IMR-90 (cell line): ENCODE results near the gene EIF6. TPM values are rescaled to one million over a fixed set of nuclear protein-coding genes. Genes with fewer than 3 reads are reported as not detected.
A peak's percentile ranks its signal among the peaks of the same experiment; 100 is the strongest.

Experiments used
- ATAC-seq: fragments of 200-7000 bp; cut with Tn5 transposase; 2 replicates; pipeline ENCODE4 v1.9.1; 2020; ENCODE audit warnings: low read depth, mild to moderate bottlenecking, moderate library complexity
- BruUV-seq: library from RNA; stranded (reverse); fragments of 400-500 nt; replicated peaks from 2 replicates; lab custom pipeline; 2021; lab: Mats Ljungman, UMichigan
- CTCF ChIA-PET: fragments of 300-600 bp; formaldehyde crosslinking; extraction: SDS; loops from one replicate; lab custom pipeline; 2021; ENCODE audit warnings: antibody characterized with exemption; lab: Yijun Ruan, JAX
- POLR2A ChIA-PET: fragments of 300-600 bp; sonication (Branson Sonifier 250); formaldehyde crosslinking; loops from one replicate; lab custom pipeline; 2022; ENCODE audit warnings: antibody characterized with exemption; ENCODE audit not compliant: unreplicated experiment; lab: Charles Lee
- DNase-seq: peaks from one replicate; pipeline ENCODE4 v3.0.0; 2013
- H2AFZ ChIP-seq: replicated peaks from 2 replicates; pipeline ENCODE3; 2013; ENCODE audit warnings: low read length, mild to moderate bottlenecking; ENCODE audit not compliant: poor library complexity
- H2AK5ac ChIP-seq: 2 replicates; pipeline ENCODE4 v1.6.1; 2013; ENCODE audit warnings: low read depth, low read length, inconsistent platforms
- H2AK9ac ChIP-seq: replicated peaks from 2 replicates; pipeline ENCODE3; 2013; ENCODE audit warnings: mild to moderate bottlenecking, low read depth, low read length, moderate library complexity; ENCODE audit not compliant: poor library complexity
- H2BK120ac ChIP-seq: 2 replicates; pipeline ENCODE4 v1.6.1; 2013; ENCODE audit warnings: low read depth, low read length, inconsistent platforms
- H2BK15ac ChIP-seq: 3 replicates; pipeline ENCODE4 v1.6.1; 2013; ENCODE audit warnings: low read depth, low read length, inconsistent platforms
- H2BK20ac ChIP-seq: 2 replicates; pipeline ENCODE4 v1.6.1; 2013; ENCODE audit warnings: low read depth, mild to moderate bottlenecking, inconsistent platforms, low read length, moderate library complexity
- H2BK5ac ChIP-seq: 2 replicates; pipeline ENCODE4 v1.6.1; 2013; ENCODE audit warnings: mild to moderate bottlenecking, low read depth, low read length, inconsistent platforms; ENCODE audit not compliant: poor library complexity, severe bottlenecking
- H3K14ac ChIP-seq: replicated peaks from 2 replicates; pipeline ENCODE4 v1.6.1; 2013; ENCODE audit warnings: low read depth, low read length, inconsistent platforms
- H3K18ac ChIP-seq: 2 replicates; pipeline ENCODE4 v1.6.1; 2013; ENCODE audit warnings: low read depth, low read length, control low read depth
- H3K23ac ChIP-seq: 2 replicates; pipeline ENCODE4 v1.6.1; 2013; ENCODE audit warnings: low read depth, low read length, inconsistent platforms
- H3K27ac ChIP-seq: 2 replicates; pipeline ENCODE4 v1.5.1; 2013; ENCODE audit warnings: mild to moderate bottlenecking, control low read depth, low read length; ENCODE audit not compliant: insufficient read depth
- H3K27me3 ChIP-seq: 2 replicates; pipeline ENCODE4 v1.6.1; 2013; ENCODE audit warnings: low read length; ENCODE audit not compliant: control insufficient read depth, insufficient read depth
- H3K36me3 ChIP-seq: 2 replicates; pipeline ENCODE4 v1.6.1; 2013; ENCODE audit warnings: low read length, mixed read lengths; ENCODE audit not compliant: control insufficient read depth, insufficient read depth
- H3K4ac ChIP-seq: 2 replicates; pipeline ENCODE4 v1.6.1; 2013; ENCODE audit warnings: low read depth, low read length, inconsistent platforms
- H3K4me1 ChIP-seq: 2 replicates; pipeline ENCODE4 v1.6.1; 2013; ENCODE audit warnings: low read length, mixed read lengths; ENCODE audit not compliant: control insufficient read depth, insufficient read depth
- H3K4me2 ChIP-seq: 2 replicates; pipeline ENCODE4 v1.6.1; 2013; ENCODE audit warnings: low read depth, mild to moderate bottlenecking, control low read depth, low read length, moderate library complexity
- H3K4me3 ChIP-seq: 2 replicates; pipeline ENCODE4 v1.5.1; 2013; ENCODE audit warnings: low read depth, mild to moderate bottlenecking, control low read depth, low read length, moderate library complexity; ENCODE audit not compliant: insufficient read depth
- H3K56ac ChIP-seq: 2 replicates; pipeline ENCODE4 v1.6.1; 2013; ENCODE audit warnings: low read length, inconsistent platforms; ENCODE audit not compliant: insufficient read depth; ENCODE audit errors: extremely low read depth
- H3K79me1 ChIP-seq, 2 experiments: 2 replicates each; pipeline ENCODE4 v1.6.1; 2013; ENCODE audit warnings: low read length in 2 of 2, inconsistent platforms in 1 of 2, low read depth in 1 of 2
- H3K9ac ChIP-seq: 2 replicates; pipeline ENCODE4 v1.6.1; 2013; ENCODE audit warnings: low read depth, low read length, control low read depth
- H3K9me1 ChIP-seq: 2 replicates; pipeline ENCODE4 v1.6.1; 2013; ENCODE audit warnings: low read length, inconsistent platforms; ENCODE audit not compliant: insufficient read depth
- H3K9me3 ChIP-seq: 2 replicates; pipeline ENCODE4 v1.6.1; 2013; ENCODE audit warnings: low read length; ENCODE audit not compliant: control insufficient read depth, insufficient read depth
- H4K20me1 ChIP-seq: 2 replicates; pipeline ENCODE4 v1.6.1; 2013; ENCODE audit warnings: low read length, inconsistent platforms; ENCODE audit not compliant: insufficient read depth
- H4K5ac ChIP-seq: 2 replicates; pipeline ENCODE4 v1.6.1; 2013; ENCODE audit warnings: mild to moderate bottlenecking, low read depth, low read length, control low read depth
- H4K8ac ChIP-seq, 2 experiments: 2 replicates each; pipeline ENCODE4 v1.6.1; 2013; ENCODE audit warnings: low read depth in 2 of 2, low read length in 2 of 2, control low read depth in 1 of 2, inconsistent platforms in 1 of 2
- H4K91ac ChIP-seq: 2 replicates; pipeline ENCODE4 v1.6.1; 2013; ENCODE audit warnings: low read depth, low read length, inconsistent platforms; ENCODE audit not compliant: insufficient read depth
- CHD1 ChIP-seq: IDR thresholded peaks from 2 replicates; pipeline ENCODE4 v1.6.1; 2012; ENCODE audit warnings: low read depth, low read length, improper control_type of control experiment
- MAFK ChIP-seq: IDR thresholded peaks from 2 replicates; pipeline ENCODE4 v1.6.1; 2012; ENCODE audit warnings: low read depth, low read length, improper control_type of control experiment
- NFE2L2 ChIP-seq: fragments of 150-350 bp; IDR thresholded peaks from 2 replicates; pipeline ENCODE4 v1.6.1; 2016; ENCODE audit warnings: low read depth, mild to moderate bottlenecking, low read length
- WGBS, 2 experiments: methylation state at CpG; one replicate each; pipeline versions ENCODE4 v1.1.5 to v1.1.7; 2013; ENCODE audit warnings: missing lambda C conversion rate in 2 of 2; ENCODE audit not compliant: insufficient read length in 1 of 2; ENCODE audit errors: extremely low coverage in 2 of 2; 5-methylcytosine and 5-hydroxymethylcytosine counted together
- dilution Hi-C: fragments of 300-500 bp; cut with HindIII; formaldehyde crosslinking; loops from one replicate; pipeline ENCODE4 v1.14.3; 2018; ENCODE audit warnings: low sequenced_read_pairs; ENCODE audit not compliant: unreplicated experiment
- in situ Hi-C: fragments of 300-500 bp; cut with MboI; formaldehyde crosslinking; loops from 3 replicates; pipeline ENCODE4 v1.14.3; 2019; ENCODE audit warnings: low sequenced_read_pairs, inconsistent platforms, mixed read lengths
- intact Hi-C: fragments of 100-400 bp; cut with micrococcal nuclease; formaldehyde crosslinking; loops from 2 replicates; pipeline ENCODE4 v1.10.0; 2022
- polyA plus RNA-seq, 3 experiments: library from polyadenylated mRNA; depleted of rRNA; stranded (reverse); fragments of >200 nt; gene quantifications; 2 replicates each; pipeline ENCODE4 v1.2.3, GENCODE V29; 2012; ENCODE audit warnings: low replicate concordance in 1 of 3
- total RNA-seq: library from RNA; depleted of rRNA; stranded (reverse); fragments of >200 nt; gene quantifications from 2 replicates; pipeline ENCODE4 v1.2.3, GENCODE V29; 2012

The EIF6 gene
- total and polyA plus RNA-seq, 2 of the 4 experiments (the other 2 are of a cell fraction): 215 to 227 TPM

DNA sequence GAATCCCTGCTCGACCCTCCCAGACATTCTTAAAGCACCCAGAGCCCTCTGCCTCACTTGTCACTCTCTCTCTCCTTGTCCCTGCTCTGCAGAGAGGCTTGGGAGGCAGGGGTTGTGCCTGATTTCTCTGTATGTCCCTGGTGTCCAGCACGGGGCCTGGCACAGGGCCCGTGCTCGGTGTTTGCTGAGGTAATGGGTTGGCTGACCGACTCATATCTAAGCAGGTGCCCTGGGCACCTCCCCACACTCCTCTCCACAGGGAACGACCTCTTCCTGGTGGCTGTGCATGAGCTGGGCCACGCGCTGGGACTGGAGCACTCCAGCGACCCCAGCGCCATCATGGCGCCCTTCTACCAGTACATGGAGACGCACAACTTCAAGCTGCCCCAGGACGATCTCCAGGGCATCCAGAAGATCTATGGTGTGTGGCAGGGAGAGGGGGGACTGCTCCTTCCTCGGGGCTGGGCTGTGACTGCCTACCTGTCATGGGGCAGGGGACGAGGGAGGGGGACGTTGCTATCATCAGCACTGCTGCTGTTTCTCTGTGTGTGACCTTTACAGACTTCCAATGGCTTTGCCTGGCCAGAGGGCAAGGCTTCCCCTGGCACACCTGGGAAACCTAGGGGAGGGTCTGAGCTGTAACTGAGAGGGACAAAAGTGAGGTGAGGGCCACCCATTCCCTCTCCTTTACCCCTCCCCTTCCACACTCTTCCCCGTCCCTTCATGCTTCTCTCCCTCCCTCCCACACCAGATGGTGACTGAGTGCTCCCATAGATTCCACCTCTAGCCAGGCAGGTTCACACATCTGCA is 20.8 kb downstream of the EIF6 start:
- dilution Hi-C loops: no loop called here
- intact Hi-C loops: no loop called here
- Histone ChIP-seq H2BK120ac (peak overlapping the region; percentile 88), H2BK15ac (peak overlapping the region; percentile 58; the same call in 1 of the 3 replicates), H3K27ac (peak overlapping the region; percentile 17), H2BK20ac (peak overlapping the region; percentile 87), H3K9me1 (peaks cover 18% of the 10 kb centered on the region), H3K9ac (no peak overlapping the region), H3K9me3 (no peaks in the 10 kb centered on the region), H3K14ac (peak overlapping the region; percentile 57), H4K8ac (peak overlapping the region in 1 of 2 experiments; percentile 38; a peak in 2 of 4 replicates), H2AFZ (peak overlapping the region; percentile 40), H3K4ac (peak overlapping the region; percentile 82), H3K36me3 (peaks cover 11% of the 10 kb centered on the region; the same call in 1 of the 2 replicates), H2AK5ac (peak overlapping the region; percentile 90), H3K79me1 (peaks cover 0 to 13% of the 10 kb centered on the region in 2 experiments; a peak in 3 of 4 replicates), H3K4me2 (peak overlapping the region; percentile 49), H2AK9ac (peak overlapping the region; percentile 91), H2BK5ac (peak overlapping the region; percentile 59), H3K4me3 (no peak overlapping the region), H3K4me1 (peaks cover 10% of the 10 kb centered on the region), H4K20me1 (no peaks in the 10 kb centered on the region; the same call in 1 of the 2 replicates), H4K91ac (peak overlapping the region; percentile 32), H4K5ac (0 out of 2 replicates have a peak overlapping the region, but pooled peaks have one; percentile 4), H3K23ac (no peak overlapping the region), H3K18ac (peak overlapping the region; percentile 58; the same call in 1 of the 2 replicates), H3K27me3 (no peaks in the 10 kb centered on the region), H3K56ac (peak overlapping the region; percentile 12; the same call in 1 of the 2 replicates)
- ATAC-seq (peak; percentile 12; the same call in 1 of the 2 replicates), DNase-seq (no peak)
- BruUV-seq: no TSS peak
- ChIA-PET POLR2A (interaction anchor here (0.5 to 0.6 kb wide), 2 partner anchors 12 to 173 kb away, joined by 4 to 10 read pairs; no protein-coding TSS in a partner anchor), CTCF (interaction anchor here (0.5 to 0.6 kb wide), 3 partner anchors 14 to 319 kb away, joined by 4 read pairs; no protein-coding TSS in a partner anchor)
- in situ Hi-C loops: loop anchor here (25.0 kb wide), 1 partner anchor 401 kb away; the partner anchor contains the start of gene GGT7
- 90% methylated on average over 4 of the region's 17 CpGs; no CpG with 5 or more reads in 1 of the 2 experiments for WGBS, 2 experiments
- TF ChIP-seq CHD1 (no peak), MAFK (no peak), NFE2L2 (no peak)
